PC-9 (cell line): ENCODE measurements around the gene BOD1L2.

Source experiments
- EZH2 ChIP-seq: fragments of 200-600 bp; sonication (generic); IDR thresholded peaks from 2 replicates; pipeline ENCODE4 v1.8.0; 2017; ENCODE audit warnings: antibody characterized with exemption, low read depth
- TF ChIP-seq, protein P1 (sequence below): fragments of 200-600 bp; sonication (generic); conservative IDR thresholded peaks from 2 replicates; pipeline ENCODE4 v1.6.1; 2017; ENCODE audit warnings: mixed run types, antibody characterized with exemption, mild to moderate bottlenecking, moderate library complexity

DNA sequence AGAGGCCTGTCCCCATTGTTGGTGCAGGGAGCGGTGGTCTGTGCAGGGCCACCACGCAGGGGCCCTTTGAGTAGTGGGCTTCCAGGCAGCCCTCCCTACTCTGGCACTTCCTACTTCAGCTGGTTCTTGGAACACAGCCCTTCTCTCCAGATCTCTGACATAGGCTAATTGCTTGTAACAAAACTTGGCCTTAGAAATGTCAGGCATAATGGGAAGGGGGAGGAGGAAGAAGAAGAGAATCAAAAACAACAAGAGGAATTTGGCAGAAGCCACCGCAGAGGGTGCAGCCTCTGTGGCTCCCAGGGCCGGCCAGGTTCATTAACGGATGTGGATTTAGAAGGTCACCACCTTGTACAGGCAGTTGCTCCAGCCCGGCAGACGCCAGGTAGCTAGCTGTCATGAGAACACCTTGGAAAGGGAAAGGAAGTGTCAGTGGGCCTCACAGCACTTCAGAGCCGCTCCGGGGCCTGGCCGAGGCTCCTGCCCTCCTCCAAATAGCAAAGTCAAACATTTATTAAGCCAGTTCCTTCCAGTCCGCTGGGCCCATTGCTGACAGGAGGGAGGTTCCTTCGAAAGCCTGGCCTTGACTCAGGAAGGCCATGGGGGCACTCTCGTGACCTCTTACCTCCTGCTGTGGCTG is 7.4 kb downstream of the BOD1L2 start:
- TF ChIP-seq, protein P1, sequence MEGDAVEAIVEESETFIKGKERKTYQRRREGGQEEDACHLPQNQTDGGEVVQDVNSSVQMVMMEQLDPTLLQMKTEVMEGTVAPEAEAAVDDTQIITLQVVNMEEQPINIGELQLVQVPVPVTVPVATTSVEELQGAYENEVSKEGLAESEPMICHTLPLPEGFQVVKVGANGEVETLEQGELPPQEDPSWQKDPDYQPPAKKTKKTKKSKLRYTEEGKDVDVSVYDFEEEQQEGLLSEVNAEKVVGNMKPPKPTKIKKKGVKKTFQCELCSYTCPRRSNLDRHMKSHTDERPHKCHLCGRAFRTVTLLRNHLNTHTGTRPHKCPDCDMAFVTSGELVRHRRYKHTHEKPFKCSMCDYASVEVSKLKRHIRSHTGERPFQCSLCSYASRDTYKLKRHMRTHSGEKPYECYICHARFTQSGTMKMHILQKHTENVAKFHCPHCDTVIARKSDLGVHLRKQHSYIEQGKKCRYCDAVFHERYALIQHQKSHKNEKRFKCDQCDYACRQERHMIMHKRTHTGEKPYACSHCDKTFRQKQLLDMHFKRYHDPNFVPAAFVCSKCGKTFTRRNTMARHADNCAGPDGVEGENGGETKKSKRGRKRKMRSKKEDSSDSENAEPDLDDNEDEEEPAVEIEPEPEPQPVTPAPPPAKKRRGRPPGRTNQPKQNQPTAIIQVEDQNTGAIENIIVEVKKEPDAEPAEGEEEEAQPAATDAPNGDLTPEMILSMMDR: no peak
- no peak for TF ChIP-seq EZH2
